ENCODE data around the gene E2F4.

E2F4 gene

DNA sequence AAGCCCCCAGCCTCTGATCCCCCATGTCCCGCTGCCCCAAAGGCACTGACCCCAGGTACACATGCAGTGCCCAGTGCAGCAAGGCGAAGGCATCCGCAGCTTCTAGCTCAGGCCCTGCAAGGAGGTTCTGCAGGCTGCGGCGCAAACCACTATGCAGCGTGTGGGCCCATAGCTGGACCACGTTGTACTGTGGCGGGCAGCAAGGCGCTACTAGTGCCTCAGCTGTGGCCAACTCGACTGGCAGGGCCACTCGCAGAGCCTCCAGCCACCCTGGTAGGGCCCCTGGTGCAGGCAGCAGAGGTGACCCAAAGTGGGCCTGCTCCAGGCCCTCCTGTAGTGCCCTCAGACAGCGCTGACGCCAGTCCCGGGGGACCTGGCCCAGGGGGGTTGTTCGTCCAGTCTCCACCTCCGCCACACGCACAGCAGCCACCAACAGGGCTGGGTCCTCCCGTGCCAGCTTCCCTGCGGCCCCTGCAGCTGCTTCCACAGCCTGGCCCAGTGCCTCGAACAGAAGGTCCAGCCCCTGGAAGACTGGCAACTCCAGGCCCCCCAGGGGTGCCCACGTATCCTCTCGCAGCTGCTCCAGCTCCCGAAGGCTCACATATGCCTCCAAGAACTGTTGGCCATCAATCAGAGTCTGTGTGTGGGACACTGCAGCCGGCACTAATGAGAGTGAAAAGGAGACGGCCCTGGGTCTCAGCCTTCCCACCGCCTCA is 4.6 kb upstream of the E2F4 start:
- intact Hi-C loops (cut with DNase I), result no loop called here
- no peak for DNase-seq

GRCh38 chr16:67188323-67188722 is 3.6 kb upstream of the E2F4 start:
- DNase-seq, result no peak
- intact Hi-C loops (cut with DNase I), result no loop called here

DNA sequence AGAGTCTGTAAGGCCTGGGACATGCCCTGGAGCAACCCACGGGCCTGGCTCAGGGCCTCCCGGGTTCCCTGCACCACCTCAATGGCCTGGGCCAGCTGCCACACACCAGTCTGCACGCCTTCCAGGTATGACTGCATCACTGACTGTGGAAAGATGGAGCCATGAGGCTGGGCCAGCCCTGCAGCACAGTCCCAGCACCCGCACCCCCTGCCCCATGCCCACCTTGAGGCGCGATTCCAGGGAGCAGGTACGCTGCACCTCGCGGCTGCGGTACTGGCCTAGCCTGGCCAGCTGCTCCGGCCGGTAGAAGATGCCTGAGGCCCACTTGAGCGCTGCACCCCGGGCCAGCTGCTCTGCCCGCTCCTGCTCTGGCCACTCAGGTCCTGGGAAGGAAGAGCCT is 3.2 kb upstream of the E2F4 start:
- no peak for DNase-seq
- intact Hi-C loops (cut with DNase I), result no loop called here

GRCh38 chr16:67190041-67190440 is 1.9 kb upstream of the E2F4 start, which contains the start of gene EXOC3L1:
Gene EXOC3L1 (minus strand): TSS chr16:67190136. CDS start chr16:67189676, 460 bp downstream.
- DNase-seq, result no peak
- intact Hi-C loops (cut with DNase I), result no loop called here

DNA sequence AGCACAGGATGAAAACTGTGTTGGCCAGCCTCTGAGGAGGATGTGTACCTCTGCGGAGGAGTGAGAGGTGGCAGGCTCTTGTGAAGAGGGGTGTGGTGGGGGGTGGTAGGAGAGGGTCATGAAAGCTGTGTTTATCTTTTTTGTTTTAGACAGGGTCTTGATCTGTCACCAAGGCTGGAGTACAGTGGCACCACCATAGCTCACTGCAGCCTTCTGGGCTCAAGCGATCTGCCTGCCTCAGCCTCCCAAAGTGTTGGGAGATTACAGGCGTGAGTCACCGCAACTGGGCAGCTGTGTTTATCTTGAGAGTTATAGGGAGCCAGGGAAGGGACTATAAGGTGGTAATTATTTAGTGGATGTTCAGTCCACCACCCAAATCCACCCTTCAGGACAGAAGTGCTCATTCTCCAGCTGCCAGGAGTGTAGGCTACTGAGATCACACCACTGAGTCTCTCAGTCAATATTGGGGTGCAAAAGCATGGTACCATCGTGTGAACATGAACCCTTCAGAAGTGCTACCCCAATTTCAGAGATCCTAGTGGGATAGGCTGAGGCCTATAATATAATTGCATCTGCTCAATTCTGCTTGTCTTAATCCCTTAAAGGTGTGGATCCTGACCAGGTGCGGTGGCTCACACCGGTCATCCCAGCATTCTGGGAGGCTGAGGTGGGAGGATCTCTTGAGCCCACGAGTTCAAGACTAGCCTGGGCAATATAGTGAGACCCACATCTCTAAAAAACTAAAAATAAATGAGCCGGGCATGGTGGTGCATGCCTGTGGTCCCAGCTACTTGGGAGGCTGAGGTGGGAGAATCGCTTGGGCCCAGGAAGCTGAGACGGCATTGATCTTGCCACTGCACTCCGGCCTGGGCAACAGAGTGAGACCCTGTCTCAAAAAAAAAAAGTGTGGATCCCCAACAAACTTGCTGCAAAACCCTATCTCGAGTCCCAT is 1.2 kb upstream of the E2F4 start:
- no peak for DNase-seq
- intact Hi-C loops (cut with DNase I), result no loop called here

DNA sequence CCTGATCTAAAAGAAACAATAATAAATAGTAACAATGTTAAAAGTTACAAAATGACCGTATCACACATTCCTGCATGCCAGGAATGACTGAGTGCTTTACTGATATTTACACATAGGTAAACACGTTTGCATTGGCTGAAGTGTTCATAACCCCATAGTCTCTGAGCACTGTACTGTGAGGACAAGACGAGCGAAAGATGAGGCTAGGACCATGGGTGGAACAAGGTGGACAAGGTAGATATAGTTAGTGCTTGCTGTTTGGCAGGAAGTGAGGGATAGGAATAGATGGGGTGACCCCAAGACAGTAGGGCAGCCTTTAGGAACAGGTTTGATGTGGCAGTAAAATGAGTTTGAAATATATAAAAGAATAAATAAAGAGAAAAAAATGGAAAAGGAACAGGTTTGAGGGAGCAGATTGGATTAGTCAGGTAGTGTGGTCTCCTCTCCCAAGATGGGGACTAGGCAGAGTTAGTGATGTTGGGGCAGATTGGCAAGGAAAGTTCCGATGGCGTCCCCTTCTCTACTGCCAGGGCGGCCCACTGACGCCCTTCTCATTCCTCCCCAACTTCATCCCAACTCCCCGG is 452 bp upstream of the E2F4 start:
- DNase-seq, result no peak
- intact Hi-C loops (cut with DNase I), result no loop called here

- DNase-seq, result no peak
- intact Hi-C loops (cut with DNase I), result loop anchor here (1.0 kb wide), 1 partner anchor 34 kb away; the partner anchor contains the start of gene TMEM208
Measured at GRCh38 chr16:67192781-67193361, 916 bp downstream of the E2F4 start.

GRCh38 chr16:67193536-67193935 is 1.6 kb downstream of the E2F4 start:
- intact Hi-C loops (cut with DNase I), result no loop called here
- no peak for DNase-seq

GRCh38 chr16:67194260-67194659 is 2.3 kb downstream of the E2F4 start:
- intact Hi-C loops (cut with DNase I), result no loop called here
- no peak for DNase-seq

- DNase-seq, result no peak
- intact Hi-C loops (cut with DNase I), result no loop called here
Measured at GRCh38 chr16:67195676-67196075, 3.7 kb downstream of the E2F4 start.

DNA sequence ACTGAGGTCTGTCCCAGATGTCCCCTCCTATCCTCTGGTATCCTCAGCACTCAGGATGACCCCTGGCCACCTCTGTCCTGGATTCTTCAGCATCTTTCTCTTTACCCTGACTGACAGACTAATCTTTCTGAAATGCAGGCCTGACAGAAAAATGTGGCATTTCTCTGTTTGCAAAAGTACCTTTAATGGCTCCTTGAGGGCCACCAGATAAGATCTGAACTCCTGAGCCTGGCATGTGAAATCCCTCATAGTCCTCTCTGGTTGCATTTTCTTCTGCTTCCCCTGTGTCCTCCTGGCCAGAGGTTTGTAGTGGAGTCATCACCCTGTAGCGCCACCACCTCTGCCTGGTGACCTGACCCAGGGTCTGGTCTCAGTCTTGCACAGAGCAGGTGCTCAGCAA is 4.9 kb downstream of the E2F4 start:
- intact Hi-C loops (cut with DNase I), result no loop called here
- no peak for DNase-seq

- DNase-seq, result no peak
- intact Hi-C loops (cut with DNase I), result no loop called here
Measured at GRCh38 chr16:67197704-67198103, 5.7 kb downstream of the E2F4 start.

DNA sequence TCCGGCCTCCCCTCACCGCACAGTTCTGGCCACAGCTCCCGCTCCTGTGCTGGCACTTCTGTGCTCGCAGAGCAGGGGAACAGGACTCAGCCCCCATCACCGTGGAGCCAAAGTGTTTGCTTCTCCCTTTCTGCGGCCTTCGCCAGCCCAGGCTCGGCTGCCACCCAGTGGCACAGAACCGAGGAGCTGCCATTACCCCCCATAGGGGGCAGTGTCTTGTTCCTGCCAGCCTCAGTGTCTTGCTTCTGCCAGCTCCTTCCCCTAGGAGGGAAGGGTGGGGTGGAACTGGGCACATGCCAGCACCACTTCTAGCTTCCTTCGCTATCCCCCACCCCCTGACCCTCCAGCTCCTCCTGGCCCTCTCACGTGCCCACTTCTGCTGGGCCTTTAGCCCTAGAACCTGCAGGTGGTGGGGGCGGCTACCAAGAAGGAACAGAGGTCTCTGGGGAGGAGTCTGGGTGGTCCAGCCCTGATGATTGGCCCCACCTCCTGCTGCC is 6.3 kb downstream of the E2F4 start:
- intact Hi-C loops (cut with DNase I), result no loop called here

DNA sequence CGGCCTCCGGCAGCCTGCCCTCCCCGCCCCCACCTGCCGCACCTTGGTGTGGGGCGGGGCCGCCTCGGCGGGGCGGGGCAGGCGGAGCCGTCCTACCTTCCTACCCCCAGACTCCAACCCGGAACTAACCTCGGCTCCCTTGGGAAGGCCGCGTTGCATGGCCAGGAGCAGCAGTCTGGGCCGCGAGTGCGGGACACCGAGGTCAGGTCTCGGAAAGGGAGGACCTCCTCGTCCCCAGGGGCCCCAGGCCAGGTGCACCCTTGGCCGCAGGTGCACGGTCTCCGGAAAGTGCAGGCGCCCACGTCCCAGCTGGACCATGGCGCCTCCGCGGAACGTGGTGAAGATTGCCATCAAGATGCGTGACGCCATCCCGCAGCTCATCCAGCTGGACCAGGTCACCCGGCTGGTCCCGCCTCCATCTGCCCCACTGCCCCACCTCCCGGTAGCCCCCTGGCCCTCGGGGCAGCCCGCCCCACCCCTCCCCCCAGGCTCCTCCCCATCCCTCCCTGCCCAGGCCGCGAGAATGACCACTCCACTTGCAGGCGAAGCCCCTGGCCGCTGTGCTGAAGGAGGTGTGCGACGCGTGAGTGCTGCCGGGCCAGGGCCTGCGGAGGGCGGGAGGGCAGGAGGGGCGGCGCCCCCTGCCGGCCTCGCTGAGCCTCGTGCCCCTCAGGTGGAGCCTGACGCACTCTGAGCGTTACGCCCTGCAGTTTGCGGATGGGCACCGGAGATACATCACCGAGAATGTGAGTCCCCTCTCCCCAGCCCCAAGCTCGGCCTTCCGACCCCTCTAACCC is 7.3 kb downstream of the E2F4 start, which contains the start of gene ELMO3:
ELMO3 (plus strand) TSS at position 121 of the 797 bp plus-strand sequence; CDS start at position 317, 196 bp downstream.
- intact Hi-C loops (cut with DNase I), result no loop called here
- DNase-seq, result no peak

More for the DNA sequence above, 6.3 kb downstream of the E2F4 start:
- DNase-seq, result peak in 8 of 10 donors; percentile 41 to 94 (median 70)

- DNase-seq, result no peak
- intact Hi-C loops (cut with DNase I), result no loop called here
Measured at GRCh38 chr16:67199808-67200198, 7.8 kb downstream of the E2F4 start.

GRCh38 chr16:67200491-67200890 is 8.5 kb downstream of the E2F4 start:
- DNase-seq, result peak in 1 of 10 donors; percentile 63
- intact Hi-C loops (cut with DNase I), result no loop called here

GRCh38 chr16:67201411-67202345 is 9.7 kb downstream of the E2F4 start:
- no peak for DNase-seq
- intact Hi-C loops (cut with DNase I), result no loop called here

GRCh38 chr16:67202426-67202825 is 10.5 kb downstream of the E2F4 start:
- intact Hi-C loops (cut with DNase I), result no loop called here
- DNase-seq, result peak in 1 of 10 donors; percentile 65
